B cell (primary cell): ENCODE measurements around the gene SLC25A38. TPM values are rescaled to one million over a fixed set of nuclear protein-coding genes. Genes with fewer than 3 reads are reported as not detected.

Experiments used
- ATAC-seq: fragments of 200-7000 bp; cut with Tn5 transposase; one replicate; pipeline ENCODE4 v1.10.0; 2021; ENCODE audit warnings: low read depth, mild to moderate bottlenecking, moderate number of reproducible peaks, moderate library complexity
- CTCF ChIA-PET: fragments of 350-600 bp; sonication (Branson Sonifier 250); formaldehyde crosslinking; loops from one replicate; lab custom pipeline; 2021; ENCODE audit warnings: antibody characterized with exemption, inconsistent platforms; lab: Charles Lee
- POLR2A ChIA-PET: fragments of 350-600 bp; sonication (Branson Sonifier 250); formaldehyde crosslinking; loops from one replicate; lab custom pipeline; 2021; ENCODE audit warnings: antibody characterized with exemption; lab: Charles Lee
- DNase-seq: peaks from one replicate; pipeline ENCODE4 v3.0.0; 2013
- H2AFZ ChIP-seq: 2 replicates; pipeline ENCODE4 v1.6.1; 2012; ENCODE audit warnings: mild to moderate bottlenecking, low read depth, low read length; ENCODE audit not compliant: insufficient read depth, poor library complexity, severe bottlenecking
- H3K27ac ChIP-seq, 2 donors: 1 replicate in 1 of 2; 2 replicates in 1 of 2; pipeline ENCODE4 v1.5.1; 2012 to 2013; ENCODE audit warnings: low read length in 2 of 2, mild to moderate bottlenecking in 2 of 2, moderate library complexity in 1 of 2
- H3K27me3 ChIP-seq, 4 experiments: fragments of 200-600 bp in 1 of 4; sonication (generic) in 1 of 4; replicated peaks in 1 of 4; 1 replicate in 2 of 4; 2 replicates in 2 of 4; pipeline versions ENCODE4 v1.6.1 to v1.7.0; 2013 to 2016; ENCODE audit warnings: low read length in 3 of 4, mild to moderate bottlenecking in 2 of 4, mixed read lengths in 1 of 4, moderate library complexity in 1 of 4; ENCODE audit not compliant: insufficient read depth in 4 of 4, control insufficient read depth in 3 of 4; ENCODE audit errors: control extremely low read depth in 1 of 4
- H3K36me3 ChIP-seq, 2 experiments: replicated peaks in 1 of 2; 1 replicate in 1 of 2; 2 replicates in 1 of 2; pipeline versions ENCODE4 v1.6.1 to v1.7.1; 2013; ENCODE audit warnings: low read length in 1 of 2; ENCODE audit not compliant: insufficient read depth in 2 of 2, control insufficient read depth in 1 of 2; ENCODE audit errors: control extremely low read depth in 1 of 2, extremely low read depth in 1 of 2
- H3K4me1 ChIP-seq, 2 donors: fragments of 200-600 bp in 1 of 2; sonication (generic) in 1 of 2; 1 replicate in 1 of 2; 2 replicates in 1 of 2; pipeline versions ENCODE4 v1.5.1 to v1.6.1; 2013 to 2017; ENCODE audit warnings: low read length in 2 of 2; ENCODE audit not compliant: control insufficient read depth in 2 of 2, insufficient read depth in 2 of 2
- H3K4me2 ChIP-seq: replicated peaks from 2 replicates; pipeline ENCODE3; 2012; ENCODE audit warnings: mild to moderate bottlenecking, low read depth, low read length; ENCODE audit not compliant: poor library complexity, severe bottlenecking
- H3K4me3 ChIP-seq, 5 experiments: fragments of 200-600 bp in 1 of 5; sonication (generic) in 1 of 5; 1 replicate in 3 of 5; 2 replicates in 2 of 5; pipeline versions ENCODE4 v1.5.1 to v1.7.0; 2011 to 2016; ENCODE audit warnings: low read length in 4 of 5, mild to moderate bottlenecking in 4 of 5, low read depth in 2 of 5, control low read depth in 1 of 5, moderate library complexity in 1 of 5; ENCODE audit not compliant: insufficient read depth in 1 of 5; ENCODE audit errors: control extremely low read depth in 1 of 5, extremely low read depth in 1 of 5
- H3K79me2 ChIP-seq: fragments of 200-600 bp; sonication (generic); one replicate; pipeline ENCODE4 v1.6.0; 2016; ENCODE audit warnings: low read length; ENCODE audit not compliant: control insufficient read depth, insufficient read depth
- H3K9ac ChIP-seq: fragments of 200-600 bp; sonication (generic); 2 replicates; pipeline ENCODE4 v1.6.1; 2017; ENCODE audit warnings: mild to moderate bottlenecking, low read length, moderate library complexity
- H3K9me3 ChIP-seq, 3 donors: one replicate each; pipeline versions ENCODE4 v1.6.1 to v1.7.1; 2013; ENCODE audit warnings: low read length in 2 of 3; ENCODE audit not compliant: control insufficient read depth in 2 of 3, insufficient read depth in 1 of 3; ENCODE audit errors: control extremely low read depth in 1 of 3
- H4K20me1 ChIP-seq: 2 replicates; pipeline ENCODE4 v1.6.0; 2012; ENCODE audit warnings: mild to moderate bottlenecking, low read length; ENCODE audit not compliant: insufficient read depth, control insufficient read depth, poor library complexity, severe bottlenecking
- H3K27ac Mint-ChIP-seq: one replicate; pipeline ENCODE4 v1.8.0; 2021; ENCODE audit warnings: mixed read lengths
- H3K27me3 Mint-ChIP-seq: one replicate; pipeline ENCODE4 v1.8.0; 2021; ENCODE audit warnings: mixed read lengths
- H3K4me1 Mint-ChIP-seq: one replicate; pipeline ENCODE4 v1.8.0; 2021; ENCODE audit warnings: mixed read lengths
- H3K4me3 Mint-ChIP-seq: one replicate; pipeline ENCODE4 v1.8.0; 2021; ENCODE audit warnings: mixed read lengths
- H3K9me3 Mint-ChIP-seq: one replicate; pipeline ENCODE4 v1.8.0; 2022; ENCODE audit warnings: mixed read lengths; ENCODE audit not compliant: insufficient read depth
- WGBS: methylation state at CpG from one replicate; pipeline ENCODE4 v1.1.5; 2013; ENCODE audit warnings: missing lambda C conversion rate; ENCODE audit not compliant: insufficient coverage; 5-methylcytosine and 5-hydroxymethylcytosine counted together
- intact Hi-C: fragments of 100-400 bp; cut with micrococcal nuclease; formaldehyde crosslinking; loops from one replicate; pipeline ENCODE4 v1.10.0; 2022
- polyA plus RNA-seq: library from polyadenylated mRNA; depleted of rRNA; stranded (reverse); fragments of >200 nt; gene quantifications from 2 replicates; pipeline ENCODE4 v1.2.3, GENCODE V29; 2012
- small RNA-seq: library from RNA; depleted of rRNA; stranded (forward); fragments of <200 nt; gene quantifications from one replicate; pipeline ENCODE3, GENCODE V24; 2012; ENCODE audit warnings: low replicate concordance, low read depth; ENCODE audit not compliant: insufficient read length
- total RNA-seq, 2 donors: library from RNA; stranded (reverse); fragments of 120-200 nt in 1 of 2; gene quantifications; 1 replicate in 1 of 2; 2 replicates in 1 of 2; pipeline versions ENCODE4 v1.2.3 to v1.2.4, GENCODE V29; 2013 to 2022
- TF ChIP-seq, protein P1 (sequence below): fragments of 200-600 bp; IDR thresholded peaks from one replicate; pipeline ENCODE4 v1.8.0; 2022; ENCODE audit warnings: antibody characterized with exemption, mild to moderate bottlenecking

SLC25A38 gene
- total and polyA plus RNA-seq, 2 donors (not counting 1 experiment from before 2014, with no cell fraction given), result 45.5 to 53.0 TPM

GRCh38 chr3:39446444-39446843 is 63.3 kb downstream of the SLC25A38 start:
- no peak overlapping the region for H3K4me3 Mint-ChIP-seq
- DNase-seq (no peak), ATAC-seq (no peak)
- POLR2A ChIA-PET, result no interaction called here
- H3K4me2 ChIP-seq, result no peak overlapping the region
- H3K27ac Mint-ChIP-seq, result no peak overlapping the region
- CTCF ChIA-PET, result interaction anchor here (1.0 to 2.6 kb wide), 6 partner anchors 9 to 39 kb away, joined by 4 to 11 read pairs (median 5); partner anchors contain the start of gene RPSA
- H3K4me3 ChIP-seq, result no peak overlapping the region
- H3K27me3 Mint-ChIP-seq, result peaks cover 4% of the 10 kb centered on the region
- no peaks in the 10 kb centered on the region for H4K20me1 ChIP-seq
- H3K27me3 ChIP-seq, result peaks cover 0 to 4% (median 0%) of the 10 kb centered on the region in 4 experiments
- H3K27ac ChIP-seq, result no peak overlapping the region
- no peaks in the 10 kb centered on the region for H3K9me3 Mint-ChIP-seq
- no peaks in the 10 kb centered on the region for H3K79me2 ChIP-seq
- intact Hi-C loops, result no loop called here
- no CpG with 5 or more reads among the region's 2 CpGs for WGBS
- H3K36me3 ChIP-seq, result no peaks in the 10 kb centered on the region
- no peak overlapping the region for H3K9ac ChIP-seq
- H3K4me1 ChIP-seq, result no peaks in the 10 kb centered on the region
- H2AFZ ChIP-seq, result no peak overlapping the region
- TF ChIP-seq, protein P1, sequence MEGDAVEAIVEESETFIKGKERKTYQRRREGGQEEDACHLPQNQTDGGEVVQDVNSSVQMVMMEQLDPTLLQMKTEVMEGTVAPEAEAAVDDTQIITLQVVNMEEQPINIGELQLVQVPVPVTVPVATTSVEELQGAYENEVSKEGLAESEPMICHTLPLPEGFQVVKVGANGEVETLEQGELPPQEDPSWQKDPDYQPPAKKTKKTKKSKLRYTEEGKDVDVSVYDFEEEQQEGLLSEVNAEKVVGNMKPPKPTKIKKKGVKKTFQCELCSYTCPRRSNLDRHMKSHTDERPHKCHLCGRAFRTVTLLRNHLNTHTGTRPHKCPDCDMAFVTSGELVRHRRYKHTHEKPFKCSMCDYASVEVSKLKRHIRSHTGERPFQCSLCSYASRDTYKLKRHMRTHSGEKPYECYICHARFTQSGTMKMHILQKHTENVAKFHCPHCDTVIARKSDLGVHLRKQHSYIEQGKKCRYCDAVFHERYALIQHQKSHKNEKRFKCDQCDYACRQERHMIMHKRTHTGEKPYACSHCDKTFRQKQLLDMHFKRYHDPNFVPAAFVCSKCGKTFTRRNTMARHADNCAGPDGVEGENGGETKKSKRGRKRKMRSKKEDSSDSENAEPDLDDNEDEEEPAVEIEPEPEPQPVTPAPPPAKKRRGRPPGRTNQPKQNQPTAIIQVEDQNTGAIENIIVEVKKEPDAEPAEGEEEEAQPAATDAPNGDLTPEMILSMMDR, result no peak
- H3K4me1 Mint-ChIP-seq, result peaks cover 2% of the 10 kb centered on the region
- H3K9me3 ChIP-seq, result no peaks in the 10 kb centered on the region

Small RNAs within 50 kb of the gene (small RNA-seq; reads per million reads assigned to genes)
- gene SNORA6 (not detected), gene SNORA62 (not detected)

Other genes starting within 250 kb of the SLC25A38 start
- 39.3 and 40.6 TPM in 2 replicates for gene CSRNP1, start 229.8 kb upstream of the SLC25A38 start, total RNA-seq
- 367 and 412 TPM in 2 replicates for gene CSRNP1, start 229.8 kb upstream of the SLC25A38 start, polyA plus RNA-seq
- gene XIRP1, start 190.8 kb upstream of the SLC25A38 start, total RNA-seq, result not detected in 2 replicates
- not detected in 2 replicates for gene XIRP1, start 190.8 kb upstream of the SLC25A38 start, polyA plus RNA-seq
- gene CX3CR1, start 103.3 kb upstream of the SLC25A38 start, total RNA-seq, result 0.19 and 0.27 TPM in 2 replicates
- gene CX3CR1, start 103.3 kb upstream of the SLC25A38 start, polyA plus RNA-seq, result 0.16 and 0.26 TPM in 2 replicates
- gene CCR8, start 53.7 kb upstream of the SLC25A38 start, total RNA-seq, result not detected in 2 replicates
- gene CCR8, start 53.7 kb upstream of the SLC25A38 start, polyA plus RNA-seq, result not detected in 2 replicates
- 1,418 and 1,460 TPM in 2 replicates for gene RPSA, start 23.4 kb downstream of the SLC25A38 start, total RNA-seq
- 2,283 and 2,522 TPM in 2 replicates for gene RPSA, start 23.4 kb downstream of the SLC25A38 start, polyA plus RNA-seq
- not detected in 2 replicates for gene MOBP, start 84.3 kb downstream of the SLC25A38 start, total RNA-seq
- gene MOBP, start 84.3 kb downstream of the SLC25A38 start, polyA plus RNA-seq, result 0.03 and 0.04 TPM in 2 replicates